OCI-LY3 (cell line): ENCODE results near the gene RHOT2.

Source experiments
- EZH2phosphoT487 ChIP-seq: fragments of 200-600 bp; shearing (Covaris generic); IDR thresholded peaks from 2 replicates; pipeline ENCODE4 v1.6.1; 2018; ENCODE audit warnings: antibody characterized with exemption, mixed run types, low read depth
- TF ChIP-seq, protein P1 (sequence below): fragments of 200-600, 300-600 bp; sonication (generic); IDR thresholded peaks from 2 replicates; pipeline ENCODE4 v1.5.1; 2014; ENCODE audit warnings: antibody characterized with exemption, low read length, low read depth

GRCh38 chr16:633336-634050 is 34.4 kb upstream of the RHOT2 start:
- TF ChIP-seq, protein P1, sequence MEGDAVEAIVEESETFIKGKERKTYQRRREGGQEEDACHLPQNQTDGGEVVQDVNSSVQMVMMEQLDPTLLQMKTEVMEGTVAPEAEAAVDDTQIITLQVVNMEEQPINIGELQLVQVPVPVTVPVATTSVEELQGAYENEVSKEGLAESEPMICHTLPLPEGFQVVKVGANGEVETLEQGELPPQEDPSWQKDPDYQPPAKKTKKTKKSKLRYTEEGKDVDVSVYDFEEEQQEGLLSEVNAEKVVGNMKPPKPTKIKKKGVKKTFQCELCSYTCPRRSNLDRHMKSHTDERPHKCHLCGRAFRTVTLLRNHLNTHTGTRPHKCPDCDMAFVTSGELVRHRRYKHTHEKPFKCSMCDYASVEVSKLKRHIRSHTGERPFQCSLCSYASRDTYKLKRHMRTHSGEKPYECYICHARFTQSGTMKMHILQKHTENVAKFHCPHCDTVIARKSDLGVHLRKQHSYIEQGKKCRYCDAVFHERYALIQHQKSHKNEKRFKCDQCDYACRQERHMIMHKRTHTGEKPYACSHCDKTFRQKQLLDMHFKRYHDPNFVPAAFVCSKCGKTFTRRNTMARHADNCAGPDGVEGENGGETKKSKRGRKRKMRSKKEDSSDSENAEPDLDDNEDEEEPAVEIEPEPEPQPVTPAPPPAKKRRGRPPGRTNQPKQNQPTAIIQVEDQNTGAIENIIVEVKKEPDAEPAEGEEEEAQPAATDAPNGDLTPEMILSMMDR, result no peak
- TF ChIP-seq EZH2phosphoT487, result no peak
